ENCODE results near the gene NRP1.

GRCh38 chr10:33271969-33272583 is 62.4 kb downstream of the NRP1 start:
- no peak for TF ChIP-seq CTCF (IDR thresholded peaks at IDR 0.05)
- no peak for TF ChIP-seq POLR2A (IDR thresholded peaks at IDR 0.05)

Data from Peyer's patch (tissue), 4 donors.